ENCODE results near the gene COTL1. TPM values are rescaled to one million over a fixed set of nuclear protein-coding genes. Genes with fewer than 3 reads are reported as not detected.

COTL1 gene
- total and polyA plus RNA-seq, 2 experiments from 2014 or later: 144 to 370 TPM

DNA sequence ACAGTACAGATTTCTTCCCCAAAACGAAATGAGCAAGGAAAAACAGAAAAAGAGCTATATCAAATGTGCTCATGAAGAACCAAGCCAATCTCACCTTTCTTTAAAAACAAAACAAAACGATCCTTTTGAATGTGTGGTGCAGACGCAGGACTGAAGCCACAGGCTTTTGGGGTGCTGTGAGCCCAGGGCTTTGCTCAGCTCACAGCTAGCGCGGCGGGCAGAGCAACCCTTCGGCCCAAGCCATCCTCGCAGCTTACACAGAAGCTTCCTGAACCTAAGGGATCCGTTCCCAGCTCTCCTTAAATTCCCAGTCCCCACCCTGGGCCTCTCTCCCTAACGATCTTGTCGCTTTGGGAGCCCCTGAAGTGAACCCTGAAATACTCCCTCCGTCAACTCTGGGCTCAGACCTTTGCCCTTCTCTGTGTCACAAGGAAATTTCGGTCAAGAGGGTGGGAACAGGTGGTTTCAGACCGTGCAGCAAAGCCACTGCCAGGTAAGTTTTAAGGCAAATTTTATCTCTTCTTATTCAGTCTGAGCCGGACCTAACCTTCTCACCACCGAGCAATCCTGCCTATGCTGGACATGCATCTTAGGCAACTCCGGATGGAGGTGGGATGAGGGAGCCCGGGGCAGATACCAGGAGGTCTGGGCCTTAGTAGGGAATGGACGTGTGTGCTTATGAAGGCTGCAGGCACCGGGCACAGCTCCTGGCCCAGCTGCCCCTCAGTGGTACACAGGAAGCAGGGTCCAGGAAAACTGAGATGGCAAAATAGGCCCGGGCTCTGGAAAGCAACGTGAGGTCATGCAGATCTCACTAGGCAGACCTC lies 52.0 kb downstream of the COTL1 start:
- Histone ChIP-seq H3K4me2 (ENCODE audit: unreplicated experiment) (no peak overlapping the region), H3K36me3 (ENCODE audit: low read depth) (peaks cover 23% of the 10 kb centered on the region), H3K79me2 (ENCODE audit: insufficient read depth) (peaks cover 42% of the 10 kb centered on the region), H3K4me1 (ENCODE audit: insufficient read depth) (no peaks in the 10 kb centered on the region), H3K9me2 (ENCODE audit: insufficient read depth) (no peaks in the 10 kb centered on the region), H3K4me3 (no peak overlapping the region), H3K9me3 (ENCODE audit: low read depth) (peaks cover 4% of the 10 kb centered on the region), H4K20me1 (ENCODE audit: insufficient read depth) (no peaks in the 10 kb centered on the region), H3K27ac (no peak overlapping the region), H3K27me3 (replicated peaks; ENCODE audit: insufficient read depth) (no peaks in the 10 kb centered on the region), H2AFZ (no peak overlapping the region), H3F3A (ENCODE audit: insufficient read depth) (peaks cover 19% of the 10 kb centered on the region), H3K9ac (no peak overlapping the region)
- TF ChIP-seq EZH2phosphoT487 (IDR thresholded peaks at IDR 0.05; ENCODE audit: insufficient read depth, low read depth) (no peak), EZH2 (IDR thresholded peaks at IDR 0.05; ENCODE audit: insufficient read depth, poor library complexity, severe bottlenecking) (no peak)
- no peak for DNase-seq
- 93% methylated on average over 22 of the region's 22 CpGs for WGBS, 2 experiments (ENCODE audit: low coverage in 1 of 2, low lambda C conversion rate in 2 of 2, missing lambda C conversion rate in 2 of 2)
- in situ Hi-C loops (cut with MboI): no loop called here

GRCh38 chr16:84563786-84564420 lies 54.0 kb downstream of the COTL1 start:
- no peak overlapping the region for H3K9ac ChIP-seq
- no peak for DNase-seq
- no peak overlapping the region for H3K4me3 ChIP-seq
- peaks cover 22% of the 10 kb centered on the region for H3K79me2 ChIP-seq (ENCODE audit: insufficient read depth)
- no peaks in the 10 kb centered on the region for H3K9me2 ChIP-seq (ENCODE audit: insufficient read depth)
- 50 to 54% methylated on average over 13 of the region's 13 CpGs for WGBS, 2 experiments (ENCODE audit: low coverage in 1 of 2, low lambda C conversion rate in 2 of 2, missing lambda C conversion rate in 2 of 2)
- TF ChIP-seq EZH2 (IDR thresholded peaks at IDR 0.05; ENCODE audit: insufficient read depth, poor library complexity, severe bottlenecking) (no peak), EZH2phosphoT487 (IDR thresholded peaks at IDR 0.05; ENCODE audit: insufficient read depth, low read depth) (no peak)
- H3K9me3 ChIP-seq (ENCODE audit: low read depth): no peaks in the 10 kb centered on the region
- H3K4me2 ChIP-seq (ENCODE audit: unreplicated experiment): no peak overlapping the region
- no peak overlapping the region for H3K27ac ChIP-seq
- no peaks in the 10 kb centered on the region for H3K27me3 ChIP-seq (replicated peaks; ENCODE audit: insufficient read depth)
- H3F3A ChIP-seq (ENCODE audit: insufficient read depth): 0 out of 2 replicates have a peak, but pooled peaks cover 6% of the 10 kb centered on the region
- no peaks in the 10 kb centered on the region for H4K20me1 ChIP-seq (ENCODE audit: insufficient read depth)
- H3K4me1 ChIP-seq (ENCODE audit: insufficient read depth): no peaks in the 10 kb centered on the region
- in situ Hi-C loops (cut with MboI): no loop called here
- H2AFZ ChIP-seq: no peak overlapping the region
- peaks cover 13% of the 10 kb centered on the region; the same call in 1 of the 2 replicates for H3K36me3 ChIP-seq (ENCODE audit: low read depth)

DNA sequence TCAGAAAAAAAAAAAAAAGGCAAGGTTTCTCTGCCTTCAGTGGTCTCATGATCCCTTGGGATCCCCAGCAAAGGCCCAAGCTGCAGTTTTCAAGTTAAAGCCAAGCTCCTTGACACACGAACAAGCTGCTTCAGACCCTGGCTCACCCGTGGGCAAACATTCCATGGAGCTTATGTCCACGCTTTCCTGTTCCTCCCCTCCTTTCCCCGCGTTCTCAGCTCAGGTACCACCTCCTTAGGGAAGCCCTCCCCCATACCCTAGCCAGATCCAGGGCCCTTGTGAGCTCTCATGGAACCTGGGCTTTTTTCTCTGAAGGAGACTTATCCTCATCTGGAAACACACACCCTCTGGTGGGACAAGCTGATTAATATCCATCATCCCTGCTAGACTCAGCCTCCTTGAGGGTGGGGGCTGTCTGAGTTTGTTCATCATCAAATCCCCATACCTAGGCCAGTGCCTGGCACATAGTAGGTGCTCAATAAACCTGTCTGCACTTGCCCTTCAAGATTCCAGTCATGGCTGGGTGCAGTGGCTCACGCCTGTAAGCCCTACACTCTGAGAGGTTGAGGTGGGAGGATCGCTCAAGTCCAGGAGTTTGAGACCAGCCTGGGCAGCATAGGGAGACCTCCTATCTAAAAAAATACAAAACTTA lies 54.7 kb downstream of the COTL1 start:
- no peaks in the 10 kb centered on the region for H3K9me2 ChIP-seq (ENCODE audit: insufficient read depth)
- in situ Hi-C loops (cut with MboI): no loop called here
- H2AFZ ChIP-seq: no peak overlapping the region
- no peak overlapping the region for H3K9ac ChIP-seq
- peaks cover 13% of the 10 kb centered on the region; the same call in 1 of the 2 replicates for H3K36me3 ChIP-seq (ENCODE audit: low read depth)
- no peaks in the 10 kb centered on the region for H3K9me3 ChIP-seq (ENCODE audit: low read depth)
- no peaks in the 10 kb centered on the region for H4K20me1 ChIP-seq (ENCODE audit: insufficient read depth)
- 82 to 88% methylated on average over 7 of the region's 7 CpGs for WGBS, 2 experiments (ENCODE audit: low coverage in 1 of 2, low lambda C conversion rate in 2 of 2, missing lambda C conversion rate in 2 of 2)
- no peaks in the 10 kb centered on the region for H3K4me1 ChIP-seq (ENCODE audit: insufficient read depth)
- no peak for TF ChIP-seq EZH2 (IDR thresholded peaks at IDR 0.05; ENCODE audit: insufficient read depth, poor library complexity, severe bottlenecking)
- TF ChIP-seq EZH2phosphoT487 (IDR thresholded peaks at IDR 0.05; ENCODE audit: insufficient read depth, low read depth): no peak
- no peaks in the 10 kb centered on the region for H3K27me3 ChIP-seq (replicated peaks; ENCODE audit: insufficient read depth)
- H3K4me3 ChIP-seq: no peak overlapping the region
- H3K27ac ChIP-seq: no peak overlapping the region
- H3K4me2 ChIP-seq (ENCODE audit: unreplicated experiment): no peak overlapping the region
- no peak for DNase-seq
- peaks cover 15% of the 10 kb centered on the region for H3K79me2 ChIP-seq (ENCODE audit: insufficient read depth)
- 0 out of 2 replicates have a peak, but pooled peaks cover 6% of the 10 kb centered on the region for H3F3A ChIP-seq (ENCODE audit: insufficient read depth)

DNA sequence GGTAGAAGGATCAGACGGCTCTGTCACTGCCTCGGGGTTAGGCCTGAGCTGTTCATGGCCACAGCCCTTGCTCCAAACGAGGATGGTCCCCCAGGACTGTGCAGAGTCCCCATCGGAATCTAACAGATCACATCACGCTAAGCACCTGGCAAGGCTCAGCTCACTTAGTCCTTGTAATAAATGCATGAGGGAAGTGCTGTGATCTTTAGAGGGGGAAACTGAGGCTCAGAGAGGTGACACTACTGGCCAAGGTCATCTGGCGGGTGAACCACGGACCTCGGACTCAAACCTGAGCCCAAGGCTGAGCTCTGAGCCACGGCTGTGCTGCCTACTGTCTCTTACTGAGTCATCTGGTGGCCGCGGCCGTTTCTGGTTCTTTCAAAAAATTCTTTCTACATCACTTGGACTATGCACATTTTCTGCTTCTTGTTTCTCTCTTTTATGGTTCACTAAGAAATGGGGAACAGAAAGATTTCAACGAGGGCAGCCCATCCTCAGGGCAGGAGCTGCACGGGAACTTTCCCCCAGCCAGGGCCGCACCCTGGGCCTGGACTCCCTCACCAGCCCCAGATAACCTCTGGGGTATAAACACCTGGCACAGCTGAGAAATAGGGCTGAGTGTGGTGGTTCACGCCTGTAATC lies 55.6 kb downstream of the COTL1 start:
- Histone ChIP-seq H3K9me3 (ENCODE audit: low read depth) (no peaks in the 10 kb centered on the region), H2AFZ (no peak overlapping the region), H3K4me3 (no peak overlapping the region), H3K4me1 (ENCODE audit: insufficient read depth) (no peaks in the 10 kb centered on the region), H3K9me2 (ENCODE audit: insufficient read depth) (no peaks in the 10 kb centered on the region), H3F3A (ENCODE audit: insufficient read depth) (0 out of 2 replicates have a peak, but pooled peaks cover 6% of the 10 kb centered on the region), H3K4me2 (ENCODE audit: unreplicated experiment) (no peak overlapping the region), H3K27ac (no peak overlapping the region), H3K9ac (no peak overlapping the region), H3K36me3 (ENCODE audit: low read depth) (peaks cover 13% of the 10 kb centered on the region; the same call in 1 of the 2 replicates), H3K27me3 (replicated peaks; ENCODE audit: insufficient read depth) (no peaks in the 10 kb centered on the region), H4K20me1 (ENCODE audit: insufficient read depth) (no peaks in the 10 kb centered on the region), H3K79me2 (ENCODE audit: insufficient read depth) (peaks cover 6% of the 10 kb centered on the region)
- WGBS, 2 experiments (ENCODE audit: low coverage in 1 of 2, low lambda C conversion rate in 2 of 2, missing lambda C conversion rate in 2 of 2): 91 to 94% methylated on average over 16 of the region's 16 CpGs
- TF ChIP-seq EZH2phosphoT487 (IDR thresholded peaks at IDR 0.05; ENCODE audit: insufficient read depth, low read depth) (no peak), EZH2 (IDR thresholded peaks at IDR 0.05; ENCODE audit: insufficient read depth, poor library complexity, severe bottlenecking) (no peak)
- in situ Hi-C loops (cut with MboI): no loop called here
- no peak for DNase-seq
